Chondrocyte (in vitro differentiated cells): Measurements from ENCODE around the gene STK17B. TPM values are rescaled to one million over a fixed set of nuclear protein-coding genes. Genes with fewer than 3 reads are reported as not detected.
"Not testable (repeated sequence)": the region's sequence is repeated elsewhere in the genome, so short reads cannot be mapped to it uniquely, and the experiment has no call there.

Experiments used
- DNase-seq: peaks from one replicate; pipeline ENCODE4 v3.0.0; 2021; ENCODE audit warnings: mixed read lengths, low spot score
- H3K27ac Mint-ChIP-seq: one replicate; pipeline ENCODE4 v1.8.0; 2021; ENCODE audit warnings: mild to moderate bottlenecking, moderate library complexity, mixed read lengths; ENCODE audit not compliant: unreplicated experiment
- H3K27me3 Mint-ChIP-seq: 2 replicates; pipeline ENCODE4 v1.8.0; 2021; ENCODE audit warnings: low read depth, mixed read lengths
- H3K36me3 Mint-ChIP-seq: 2 replicates; pipeline ENCODE4 v1.8.0; 2021; ENCODE audit warnings: low read depth, mixed read lengths
- H3K4me1 Mint-ChIP-seq: 2 replicates; pipeline ENCODE4 v1.8.0; 2021; ENCODE audit warnings: low read depth, mild to moderate bottlenecking, mixed read lengths
- H3K4me3 Mint-ChIP-seq: one replicate; pipeline ENCODE4 v1.8.0; 2021; ENCODE audit warnings: mild to moderate bottlenecking, moderate library complexity, mixed read lengths; ENCODE audit not compliant: unreplicated experiment
- H3K9me3 Mint-ChIP-seq: 2 replicates; pipeline ENCODE4 v1.8.0; 2021; ENCODE audit warnings: low read depth, mixed read lengths
- CTCF ChIP-seq: fragments of 200-600 bp; sonication (generic); IDR thresholded peaks from 2 replicates; pipeline ENCODE4 v1.5.0; 2021; ENCODE audit warnings: antibody characterized with exemption, mild to moderate bottlenecking, moderate library complexity
- total RNA-seq: library from RNA; stranded (reverse); gene quantifications from 3 replicates; pipeline ENCODE4 v1.2.1, GENCODE V29; 2021

STK17B gene
- total RNA-seq, 1 donor from 2014 or later, result 37.2 TPM

GRCh38 chr2:196099916-196100315 is 71.5 kb downstream of the STK17B start:
- no peak for DNase-seq
- Mint-ChIP-seq H3K4me3 (no peak overlapping the region), H3K27ac (no peak overlapping the region)

GRCh38 chr2:196097864-196098660 is 73.3 kb downstream of the STK17B start:
- no peaks in the 10 kb centered on the region for H3K27me3 Mint-ChIP-seq
- H3K27ac Mint-ChIP-seq, result no peak overlapping the region
- no peak for DNase-seq
- H3K4me3 Mint-ChIP-seq, result no peak overlapping the region
- H3K9me3 Mint-ChIP-seq, result peaks cover 8% of the 10 kb centered on the region
- H3K4me1 Mint-ChIP-seq, result peaks cover 36% of the 10 kb centered on the region
- peaks cover 2% of the 10 kb centered on the region for H3K36me3 Mint-ChIP-seq
- no peak for TF ChIP-seq CTCF

More at GRCh38 chr2:196099916-196100315, 71.5 kb downstream of the STK17B start:
- TF ChIP-seq CTCF, result no peak
- peaks cover 42% of the 10 kb centered on the region for H3K4me1 Mint-ChIP-seq
- H3K9me3 Mint-ChIP-seq, result peaks cover 2% of the 10 kb centered on the region
- no peaks in the 10 kb centered on the region for H3K36me3 Mint-ChIP-seq
- no peaks in the 10 kb centered on the region for H3K27me3 Mint-ChIP-seq

- TF ChIP-seq CTCF, result no peak
- Mint-ChIP-seq H3K9me3 (peaks cover 6% of the 10 kb centered on the region), H3K36me3 (peaks cover 2% of the 10 kb centered on the region), H3K4me3 (no peak overlapping the region), H3K27ac (no peak overlapping the region), H3K4me1 (peaks cover 32% of the 10 kb centered on the region), H3K27me3 (no peaks in the 10 kb centered on the region)
- no peak for DNase-seq
These were observed 74.2 kb downstream of the STK17B start for GRCh38 chr2:196096982-196097745.

GRCh38 chr2:196096264-196096663 is 75.1 kb downstream of the STK17B start:
- no peak for DNase-seq
- no peak overlapping the region for H3K27ac Mint-ChIP-seq
- peaks cover 6% of the 10 kb centered on the region for H3K9me3 Mint-ChIP-seq
- no peaks in the 10 kb centered on the region for H3K27me3 Mint-ChIP-seq
- H3K4me3 Mint-ChIP-seq, result no peak overlapping the region
- H3K4me1 Mint-ChIP-seq, result peaks cover 23% of the 10 kb centered on the region
- H3K36me3 Mint-ChIP-seq, result peaks cover 2% of the 10 kb centered on the region
- TF ChIP-seq CTCF, result no peak

GRCh38 chr2:196089448-196089847 is 81.9 kb downstream of the STK17B start:
- not testable (repeated sequence) for DNase-seq, H3K36me3 Mint-ChIP-seq, H3K27ac Mint-ChIP-seq, H3K9me3 Mint-ChIP-seq, H3K27me3 Mint-ChIP-seq, H3K4me3 Mint-ChIP-seq, H3K4me1 Mint-ChIP-seq
